Mucosa of descending colon (tissue), 3 donors: ENCODE measurements around the gene C5orf22. TPM values are rescaled to one million over a fixed set of nuclear protein-coding genes. Genes with fewer than 3 reads are reported as not detected.

Experiments
- ATAC-seq: fragments of 200-7000 bp; cut with Tn5 transposase; one replicate; pipeline ENCODE4 v1.9.1; 2020; ENCODE audit warnings: mild to moderate bottlenecking, moderate library complexity
- DNase-seq, 3 donors: peaks; one replicate each; pipeline ENCODE4 v3.0.0-alpha.2; 2020
- H3K36me3 ChIP-seq: fragments of 200-600 bp; one replicate; pipeline ENCODE4 v1.8.0; 2021; ENCODE audit warnings: low read depth, mild to moderate bottlenecking
- H3K4me1 ChIP-seq: fragments of 200-600 bp; one replicate; pipeline ENCODE4 v1.8.0; 2021; ENCODE audit warnings: low read depth, mild to moderate bottlenecking
- H3K4me3 ChIP-seq: fragments of 200-600 bp; one replicate; pipeline ENCODE4 v1.8.0; 2021; ENCODE audit warnings: mild to moderate bottlenecking
- H3K9me3 ChIP-seq: fragments of 200-600 bp; one replicate; pipeline ENCODE4 v1.8.0; 2021; ENCODE audit warnings: mild to moderate bottlenecking
- intact Hi-C, 2 donors: fragments of 100-400 bp; cut with DNase I in 1 of 2; cut with micrococcal nuclease in 1 of 2; formaldehyde crosslinking; loops; one replicate each; pipeline versions ENCODE4 v1.11.0 to v1.11.1; 2022; cut with DNase I, micrococcal nuclease
- total RNA-seq, 3 donors: library from RNA; stranded (reverse); fragmentation: NEBNext Ultra II Directional in 2 of 3; extraction: Animal tissue kit (Norgen Biotek cat#: 25700) in 2 of 3; gene quantifications; one replicate each; pipeline versions ENCODE4 v1.2.1 to v1.2.4, GENCODE V29; 2021 to 2023
- TF ChIP-seq, protein P1 (sequence below): fragments of 200-600 bp; IDR thresholded peaks from one replicate; pipeline ENCODE4 v1.8.0; 2022; ENCODE audit warnings: antibody characterized with exemption, mild to moderate bottlenecking
- donor health status: DM: no; HTN: no; CAD: no; lungs with moderate emphysema.
- donor health status: DM: no; HTN: no; CAD: no.
- donor health status: DM: no; HTN: yes; CAD: no.

C5orf22 gene
- total RNA-seq, 3 donors from 2014 or later = 24.0 to 26.7 (median 24.6) TPM

DNA sequence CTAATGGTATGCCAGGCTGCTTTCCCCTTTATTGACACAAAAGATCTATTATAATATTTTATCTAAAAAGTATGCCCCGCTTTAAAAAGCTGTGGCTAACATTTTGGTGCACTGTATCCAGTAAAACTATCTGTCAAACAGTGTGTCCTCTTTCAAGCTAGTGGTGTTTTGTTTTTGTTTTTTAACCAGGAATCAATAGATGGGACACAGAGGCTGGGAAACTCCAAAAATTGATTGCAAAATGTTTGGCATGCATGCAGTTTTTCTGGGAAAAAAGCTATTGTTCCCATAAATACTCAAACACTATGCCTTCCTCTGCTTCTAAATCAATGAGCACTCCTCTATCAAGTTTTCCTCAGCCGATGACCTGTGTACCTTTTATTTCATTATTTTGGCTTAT is 72.5 kb downstream of the C5orf22 start:
- Histone ChIP-seq H3K4me3 (no peak overlapping the region), H3K9me3 (no peaks in the 10 kb centered on the region), H3K36me3 (no peaks in the 10 kb centered on the region), H3K4me1 (no peaks in the 10 kb centered on the region)
- TF ChIP-seq, protein P1, sequence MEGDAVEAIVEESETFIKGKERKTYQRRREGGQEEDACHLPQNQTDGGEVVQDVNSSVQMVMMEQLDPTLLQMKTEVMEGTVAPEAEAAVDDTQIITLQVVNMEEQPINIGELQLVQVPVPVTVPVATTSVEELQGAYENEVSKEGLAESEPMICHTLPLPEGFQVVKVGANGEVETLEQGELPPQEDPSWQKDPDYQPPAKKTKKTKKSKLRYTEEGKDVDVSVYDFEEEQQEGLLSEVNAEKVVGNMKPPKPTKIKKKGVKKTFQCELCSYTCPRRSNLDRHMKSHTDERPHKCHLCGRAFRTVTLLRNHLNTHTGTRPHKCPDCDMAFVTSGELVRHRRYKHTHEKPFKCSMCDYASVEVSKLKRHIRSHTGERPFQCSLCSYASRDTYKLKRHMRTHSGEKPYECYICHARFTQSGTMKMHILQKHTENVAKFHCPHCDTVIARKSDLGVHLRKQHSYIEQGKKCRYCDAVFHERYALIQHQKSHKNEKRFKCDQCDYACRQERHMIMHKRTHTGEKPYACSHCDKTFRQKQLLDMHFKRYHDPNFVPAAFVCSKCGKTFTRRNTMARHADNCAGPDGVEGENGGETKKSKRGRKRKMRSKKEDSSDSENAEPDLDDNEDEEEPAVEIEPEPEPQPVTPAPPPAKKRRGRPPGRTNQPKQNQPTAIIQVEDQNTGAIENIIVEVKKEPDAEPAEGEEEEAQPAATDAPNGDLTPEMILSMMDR = no peak
- intact Hi-C loops = no loop called here
- no peak for ATAC-seq
- no peak for DNase-seq

Other genes with a start within 250 kb of the C5orf22 start
- gene DROSHA, start 208 bp upstream of the C5orf22 start, total RNA-seq = 10 to 100 TPM; 46.6 to 72.4 (median 53.3) TPM
- gene PDZD2, start 106.8 kb downstream of the C5orf22 start, total RNA-seq = 10 to 100 TPM in 1 of 3 donors, 1 to 10 TPM in 2; 1.8 to 10.1 (median 2.1) TPM